ENCODE data around the gene BOD1L1. TPM values are rescaled to one million over a fixed set of nuclear protein-coding genes. Genes with fewer than 3 reads are reported as not detected.

The BOD1L1 gene
- total and polyA plus RNA-seq, 7 donors: 6.0 to 19.3 (median 13.7) TPM

DNA sequence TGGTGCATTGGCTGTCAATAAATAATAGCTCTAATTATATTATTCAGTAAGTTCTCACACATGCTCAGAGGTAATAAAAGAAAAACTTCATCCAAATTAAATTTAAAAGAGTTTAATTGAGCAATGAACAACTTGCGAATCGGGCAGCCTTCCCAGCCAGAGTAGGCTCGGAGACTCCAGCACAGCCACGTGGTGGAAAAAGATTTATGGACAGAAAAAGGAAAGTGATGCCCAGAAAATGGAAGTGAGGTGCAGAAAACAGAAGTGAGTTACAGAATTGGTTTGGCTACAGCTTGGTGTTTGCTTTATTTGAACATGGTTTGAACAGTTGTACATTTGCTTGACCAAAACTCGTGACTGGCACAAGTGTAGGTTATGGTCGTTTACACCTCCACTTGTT is 13.6 kb upstream of the BOD1L1 start:
- Histone ChIP-seq H3K9me3 (no peaks in the 10 kb centered on the region), H3K27ac (no peak overlapping the region), H3K4me1 (no peaks in the 10 kb centered on the region), H3K4me3 (no peak overlapping the region), H3K36me3 (ENCODE audit: insufficient read depth in 1 of 2, low read depth in 1 of 2) (no peaks in the 10 kb centered on the region), H3K27me3 (ENCODE audit: insufficient read depth in 3 of 3, low read length in 2 of 3) (no peaks in the 10 kb centered on the region)
- WGBS, 3 donors: 42 to 53% (median 44%) methylated on average over 6 of the region's 6 CpGs
- DNase-seq (no peak), ATAC-seq (no peak)
- intact Hi-C loops (cut with DNase I): no loop called here
- TF ChIP-seq, protein P1, sequence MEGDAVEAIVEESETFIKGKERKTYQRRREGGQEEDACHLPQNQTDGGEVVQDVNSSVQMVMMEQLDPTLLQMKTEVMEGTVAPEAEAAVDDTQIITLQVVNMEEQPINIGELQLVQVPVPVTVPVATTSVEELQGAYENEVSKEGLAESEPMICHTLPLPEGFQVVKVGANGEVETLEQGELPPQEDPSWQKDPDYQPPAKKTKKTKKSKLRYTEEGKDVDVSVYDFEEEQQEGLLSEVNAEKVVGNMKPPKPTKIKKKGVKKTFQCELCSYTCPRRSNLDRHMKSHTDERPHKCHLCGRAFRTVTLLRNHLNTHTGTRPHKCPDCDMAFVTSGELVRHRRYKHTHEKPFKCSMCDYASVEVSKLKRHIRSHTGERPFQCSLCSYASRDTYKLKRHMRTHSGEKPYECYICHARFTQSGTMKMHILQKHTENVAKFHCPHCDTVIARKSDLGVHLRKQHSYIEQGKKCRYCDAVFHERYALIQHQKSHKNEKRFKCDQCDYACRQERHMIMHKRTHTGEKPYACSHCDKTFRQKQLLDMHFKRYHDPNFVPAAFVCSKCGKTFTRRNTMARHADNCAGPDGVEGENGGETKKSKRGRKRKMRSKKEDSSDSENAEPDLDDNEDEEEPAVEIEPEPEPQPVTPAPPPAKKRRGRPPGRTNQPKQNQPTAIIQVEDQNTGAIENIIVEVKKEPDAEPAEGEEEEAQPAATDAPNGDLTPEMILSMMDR (IDR thresholded peaks at IDR 0.05): no peak

DNA sequence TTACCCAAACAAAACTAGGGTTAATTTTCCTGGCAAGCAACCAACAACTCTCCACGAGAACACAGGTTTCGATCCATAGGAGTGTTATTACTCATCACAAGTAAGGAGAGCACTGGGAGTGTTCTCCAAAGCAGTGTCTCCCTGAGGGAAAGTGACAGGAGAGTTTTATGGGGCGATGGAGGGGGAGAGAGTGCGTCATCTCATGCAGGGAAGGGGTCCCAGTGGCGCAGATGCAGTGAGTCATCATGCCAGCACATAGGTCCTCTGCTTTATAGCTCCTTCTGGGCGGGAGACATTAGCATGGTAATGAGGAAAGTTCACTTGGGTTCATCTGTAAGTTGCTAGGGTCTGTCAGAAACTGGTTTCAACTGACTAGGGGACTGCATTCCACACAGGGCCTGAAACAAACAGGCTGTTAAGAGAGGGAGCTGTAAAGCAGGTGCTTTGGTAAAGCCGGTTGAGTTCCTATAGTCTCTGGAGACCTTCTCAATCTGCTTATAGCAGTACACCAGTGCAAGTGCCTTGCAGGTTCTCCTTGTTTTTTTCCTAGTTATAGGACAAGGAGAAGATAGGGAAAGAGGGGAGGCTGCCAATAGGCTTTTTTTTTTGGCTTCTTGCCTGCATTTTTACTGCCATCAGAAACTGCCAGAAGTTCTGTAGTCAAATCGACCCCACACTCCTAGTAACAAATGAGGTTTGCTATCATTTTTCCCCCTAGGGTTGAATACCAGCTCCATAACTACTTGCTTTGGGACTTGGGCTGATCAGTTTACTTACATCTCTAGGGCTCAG is 12.8 kb upstream of the BOD1L1 start:
- no peak for DNase-seq
- Histone ChIP-seq H3K27me3 (ENCODE audit: insufficient read depth in 3 of 3, low read length in 2 of 3) (no peaks in the 10 kb centered on the region), H3K4me1 (no peaks in the 10 kb centered on the region), H3K9me3 (no peaks in the 10 kb centered on the region), H3K36me3 (ENCODE audit: insufficient read depth in 1 of 2, low read depth in 1 of 2) (no peaks in the 10 kb centered on the region), H3K4me3 (no peak overlapping the region), H3K27ac (no peak overlapping the region)
- TF ChIP-seq, protein P1 (IDR thresholded peaks at IDR 0.05): no peak
- intact Hi-C loops (cut with DNase I): no loop called here
- no peak for ATAC-seq
- WGBS, 3 donors: 13 to 20% (median 15%) methylated on average over 8 of the region's 8 CpGs

DNA sequence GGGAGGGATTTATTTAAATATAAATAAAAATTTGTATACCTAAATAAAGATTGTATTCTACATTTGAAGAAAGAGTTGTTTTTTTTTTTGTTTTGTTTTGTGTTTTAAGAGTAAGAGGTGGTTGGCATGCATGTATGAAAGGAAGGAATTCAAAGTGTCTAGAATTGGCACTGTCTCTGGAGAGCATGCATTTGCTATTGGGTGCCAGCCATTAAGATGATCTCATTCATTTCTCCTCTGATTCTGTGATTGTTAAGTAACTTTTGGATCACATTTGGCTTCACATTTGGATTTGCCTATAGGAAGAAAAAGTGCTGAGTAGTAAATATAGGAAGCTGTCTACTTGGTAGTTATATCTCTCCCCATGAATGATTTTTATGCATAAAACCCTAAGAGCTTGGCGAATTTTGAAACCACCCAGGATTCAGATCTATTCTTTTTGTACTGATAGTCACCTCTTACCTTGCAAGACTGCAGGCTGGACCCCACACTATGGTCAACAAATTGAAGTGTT is 7.8 kb upstream of the BOD1L1 start:
- intact Hi-C loops (cut with DNase I): no loop called here
- Histone ChIP-seq H3K27me3 (ENCODE audit: insufficient read depth in 3 of 3, low read length in 2 of 3) (no peaks in the 10 kb centered on the region), H3K9me3 (no peaks in the 10 kb centered on the region), H3K27ac (no peak overlapping the region), H3K36me3 (ENCODE audit: insufficient read depth in 1 of 2, low read depth in 1 of 2) (no peaks in the 10 kb centered on the region), H3K4me1 (no peaks in the 10 kb centered on the region), H3K4me3 (no peak overlapping the region)
- ATAC-seq (no peak), DNase-seq (no peak)
- TF ChIP-seq, protein P1 (IDR thresholded peaks at IDR 0.05): no peak
- 83 to 86% (median 85%) methylated on average over 1 of the region's 1 CpG for WGBS, 3 donors

DNA sequence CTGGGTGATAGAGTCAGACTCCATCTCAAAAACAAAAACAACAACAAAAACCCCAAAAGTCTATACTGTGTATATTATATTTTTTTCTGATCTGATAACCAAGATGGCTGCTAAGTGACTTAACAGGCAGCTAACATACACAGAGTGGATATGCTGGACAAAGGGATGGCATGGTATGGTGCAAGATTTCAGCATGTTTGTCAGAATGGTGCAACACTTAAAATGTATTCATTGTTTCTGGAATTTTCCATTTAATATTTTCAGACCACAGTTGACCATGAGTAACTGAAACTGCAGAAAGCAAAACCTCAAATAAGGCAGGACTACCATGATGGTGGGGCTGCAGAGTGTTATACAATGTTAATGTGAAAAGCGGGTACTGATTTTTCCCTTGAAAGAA is 6.1 kb upstream of the BOD1L1 start:
- 85 to 100% (median 92%) methylated on average over 1 of the region's 1 CpG for WGBS, 3 donors
- Histone ChIP-seq H3K9me3 (no peaks in the 10 kb centered on the region), H3K36me3 (ENCODE audit: insufficient read depth in 1 of 2, low read depth in 1 of 2) (no peaks in the 10 kb centered on the region), H3K27me3 (ENCODE audit: insufficient read depth in 3 of 3, low read length in 2 of 3) (no peaks in the 10 kb centered on the region), H3K4me3 (no peak overlapping the region), H3K4me1 (peaks cover under 1% of the 10 kb centered on the region), H3K27ac (no peak overlapping the region)
- ATAC-seq: no peak
- intact Hi-C loops (cut with DNase I): no loop called here
- TF ChIP-seq, protein P1 (IDR thresholded peaks at IDR 0.05): no peak
- no peak for DNase-seq

Data from psoas muscle (tissue), 8 donors.